Measurements from ENCODE around the gene MIA. TPM values are rescaled to one million over a fixed set of nuclear protein-coding genes. Genes with fewer than 3 reads are reported as not detected.

Gene MIA
- polyA plus RNA-seq, 3 donors from 2014 or later = not detected

DNA sequence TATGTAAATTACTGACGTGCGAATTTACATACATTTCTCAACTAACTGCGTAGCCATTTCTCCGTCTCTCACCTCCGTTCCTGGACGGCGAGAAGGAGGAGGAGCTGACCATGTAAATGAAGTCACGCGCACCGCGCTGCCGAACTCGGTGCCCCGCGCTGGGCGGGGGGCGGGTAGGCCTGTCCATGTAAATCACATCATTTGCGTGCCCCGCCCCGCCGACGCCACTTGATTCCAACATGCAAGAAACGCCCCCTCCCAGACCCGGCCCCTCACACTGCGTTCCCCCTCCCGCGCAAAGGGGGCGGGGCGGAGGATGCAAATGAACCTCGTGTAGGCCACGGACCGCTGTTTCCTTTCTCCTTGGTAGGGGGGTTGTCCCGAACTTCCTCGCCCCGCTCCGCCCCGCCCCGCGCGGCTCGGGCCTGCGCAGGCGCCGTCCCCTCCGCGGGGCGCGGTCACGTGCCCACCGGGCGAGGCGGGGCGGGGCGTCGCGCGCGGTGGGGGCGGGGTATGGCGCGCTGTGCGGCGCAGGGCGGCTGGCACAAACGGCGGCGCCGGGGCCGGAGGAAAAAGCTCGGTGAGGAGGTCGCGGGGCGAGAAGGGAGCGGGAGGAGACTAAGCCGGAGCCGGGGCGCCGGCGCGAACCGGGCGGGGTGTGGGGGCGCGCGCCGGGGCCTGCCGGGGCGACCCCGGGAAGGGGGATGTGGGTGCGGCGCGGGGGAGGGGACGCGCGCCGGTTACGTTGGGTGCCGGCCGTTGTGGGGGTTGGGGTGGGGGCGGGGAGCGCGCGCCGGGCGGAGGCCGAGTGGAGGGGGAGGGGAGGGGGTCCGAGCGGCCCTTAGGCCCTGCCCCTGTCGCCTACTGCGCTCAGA, 23.6 kb downstream of the MIA start, which contains the start of gene EGLN2:
TSS of gene EGLN2 (plus strand) at position 509 of the 875 bp plus-strand sequence. CDS start 1,382 bp downstream, outside the sequence.
- Mint-ChIP-seq H3K27ac (peak within 1 kb of the TSS; percentile 100), H3K4me1 (peaks cover 51 to 55% of the 10 kb centered on the region in 2 donors), H3K36me3 (peaks cover 0 to 15% (median 10%) of the 10 kb centered on the region in 3 donors), H3K4me3 (peak within 1 kb of the TSS; percentile 93 to 100 (median 98)), H3K27me3 (ENCODE audit: low read depth in 3 of 3) (peaks cover 10 to 34% (median 21%) of the 10 kb centered on the region in 3 donors), H3K9me3 (no peaks in the 10 kb centered on the region)
- peak; percentile 100 for DNase-seq

DNA sequence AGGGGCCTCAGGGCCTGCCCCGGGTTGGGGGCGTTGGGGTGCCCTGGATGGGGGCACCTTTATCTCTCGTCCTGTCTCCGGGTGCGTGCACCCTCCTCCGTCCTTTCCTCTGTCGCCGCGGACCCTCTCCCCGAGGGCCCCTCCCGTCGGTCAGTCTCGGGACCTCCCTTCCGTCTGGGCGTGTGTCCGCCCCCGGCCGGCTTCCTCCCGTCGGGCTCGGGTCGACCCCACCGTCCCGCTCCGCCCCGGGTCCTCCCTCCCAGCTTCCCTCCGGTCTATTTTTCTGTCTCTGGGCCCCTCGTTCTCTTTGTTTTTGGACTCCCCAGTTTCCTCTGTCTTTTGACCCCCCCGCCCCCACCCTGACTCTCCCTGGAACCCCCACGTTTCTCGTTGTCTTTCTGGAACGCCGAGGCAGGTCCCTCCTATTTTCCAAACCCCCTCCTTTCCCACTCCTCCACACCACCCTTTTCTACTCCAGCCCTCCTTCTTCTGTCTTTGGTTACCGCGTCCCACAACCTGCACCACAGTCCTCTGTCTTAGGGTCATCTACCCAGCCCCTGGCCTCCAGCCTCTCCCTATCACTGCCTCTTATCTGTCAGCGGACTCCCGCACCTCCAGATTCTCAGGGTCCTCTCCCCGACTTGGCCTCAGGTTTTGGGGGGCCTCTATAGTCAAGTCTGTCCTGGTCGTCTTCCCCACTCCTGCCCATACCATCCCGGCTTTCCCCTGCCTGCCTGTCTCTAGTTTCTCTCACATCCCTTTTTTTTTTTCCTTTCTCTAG, 24.4 kb downstream of the MIA start:
- Mint-ChIP-seq H3K27ac (peak overlapping the region; percentile 88 to 100 (median 95)), H3K4me1 (peaks cover 59 to 64% of the 10 kb centered on the region in 2 donors), H3K27me3 (ENCODE audit: low read depth in 3 of 3) (peaks cover 10 to 34% (median 21%) of the 10 kb centered on the region in 3 donors), H3K9me3 (no peaks in the 10 kb centered on the region), H3K36me3 (peaks cover 0 to 18% (median 15%) of the 10 kb centered on the region in 3 donors), H3K4me3 (peak overlapping the region; percentile 88 to 99 (median 92))
- DNase-seq = peak in 2 of 3 donors; percentile 43

DNA sequence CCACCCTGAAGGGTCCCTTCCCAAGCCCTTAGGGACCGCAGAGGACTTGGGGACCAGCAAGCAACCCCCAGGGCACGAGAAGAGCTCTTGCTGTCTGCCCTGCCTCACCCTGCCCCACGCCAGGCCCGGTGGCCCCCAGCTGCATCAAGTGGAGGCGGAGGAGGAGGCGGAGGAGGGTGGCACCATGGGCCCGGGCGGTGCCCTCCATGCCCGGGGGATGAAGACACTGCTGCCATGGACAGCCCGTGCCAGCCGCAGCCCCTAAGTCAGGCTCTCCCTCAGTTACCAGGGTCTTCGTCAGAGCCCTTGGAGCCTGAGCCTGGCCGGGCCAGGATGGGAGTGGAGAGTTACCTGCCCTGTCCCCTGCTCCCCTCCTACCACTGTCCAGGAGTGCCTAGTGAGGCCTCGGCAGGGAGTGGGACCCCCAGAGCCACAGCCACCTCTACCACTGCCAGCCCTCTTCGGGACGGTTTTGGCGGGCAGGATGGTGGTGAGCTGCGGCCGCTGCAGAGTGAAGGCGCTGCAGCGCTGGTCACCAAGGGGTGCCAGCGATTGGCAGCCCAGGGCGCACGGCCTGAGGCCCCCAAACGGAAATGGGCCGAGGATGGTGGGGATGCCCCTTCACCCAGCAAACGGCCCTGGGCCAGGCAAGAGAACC, 25.1 kb downstream of the MIA start:
- H3K27me3 Mint-ChIP-seq (ENCODE audit: low read depth in 3 of 3) = peaks cover 10 to 34% (median 23%) of the 10 kb centered on the region in 3 donors
- H3K36me3 Mint-ChIP-seq = peaks cover 0 to 18% (median 15%) of the 10 kb centered on the region in 3 donors
- DNase-seq = no peak
- peaks cover 67 to 71% of the 10 kb centered on the region in 2 donors for H3K4me1 Mint-ChIP-seq
- H3K9me3 Mint-ChIP-seq = no peaks in the 10 kb centered on the region
- H3K27ac Mint-ChIP-seq = peak overlapping the region; percentile 88 to 100 (median 95)
- H3K4me3 Mint-ChIP-seq = peak overlapping the region; percentile 88 to 99 (median 92)

DNA sequence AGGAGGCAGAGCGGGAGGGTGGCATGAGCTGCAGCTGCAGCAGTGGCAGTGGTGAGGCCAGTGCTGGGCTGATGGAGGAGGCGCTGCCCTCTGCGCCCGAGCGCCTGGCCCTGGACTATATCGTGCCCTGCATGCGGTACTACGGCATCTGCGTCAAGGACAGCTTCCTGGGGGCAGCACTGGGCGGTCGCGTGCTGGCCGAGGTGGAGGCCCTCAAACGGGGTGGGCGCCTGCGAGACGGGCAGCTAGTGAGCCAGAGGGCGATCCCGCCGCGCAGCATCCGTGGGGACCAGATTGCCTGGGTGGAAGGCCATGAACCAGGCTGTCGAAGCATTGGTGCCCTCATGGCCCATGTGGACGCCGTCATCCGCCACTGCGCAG, 25.7 kb downstream of the MIA start:
- Mint-ChIP-seq H3K27me3 (ENCODE audit: low read depth in 3 of 3) (peaks cover 10 to 34% (median 23%) of the 10 kb centered on the region in 3 donors), H3K9me3 (no peaks in the 10 kb centered on the region), H3K27ac (peak overlapping the region in 4 of 6 donors; percentile 36 to 98 (median 66)), H3K36me3 (peaks cover 0 to 18% (median 15%) of the 10 kb centered on the region in 3 donors), H3K4me1 (peaks cover 72 to 76% of the 10 kb centered on the region in 2 donors), H3K4me3 (peak overlapping the region; percentile 73 to 99 (median 88))
- no peak for DNase-seq

DNA sequence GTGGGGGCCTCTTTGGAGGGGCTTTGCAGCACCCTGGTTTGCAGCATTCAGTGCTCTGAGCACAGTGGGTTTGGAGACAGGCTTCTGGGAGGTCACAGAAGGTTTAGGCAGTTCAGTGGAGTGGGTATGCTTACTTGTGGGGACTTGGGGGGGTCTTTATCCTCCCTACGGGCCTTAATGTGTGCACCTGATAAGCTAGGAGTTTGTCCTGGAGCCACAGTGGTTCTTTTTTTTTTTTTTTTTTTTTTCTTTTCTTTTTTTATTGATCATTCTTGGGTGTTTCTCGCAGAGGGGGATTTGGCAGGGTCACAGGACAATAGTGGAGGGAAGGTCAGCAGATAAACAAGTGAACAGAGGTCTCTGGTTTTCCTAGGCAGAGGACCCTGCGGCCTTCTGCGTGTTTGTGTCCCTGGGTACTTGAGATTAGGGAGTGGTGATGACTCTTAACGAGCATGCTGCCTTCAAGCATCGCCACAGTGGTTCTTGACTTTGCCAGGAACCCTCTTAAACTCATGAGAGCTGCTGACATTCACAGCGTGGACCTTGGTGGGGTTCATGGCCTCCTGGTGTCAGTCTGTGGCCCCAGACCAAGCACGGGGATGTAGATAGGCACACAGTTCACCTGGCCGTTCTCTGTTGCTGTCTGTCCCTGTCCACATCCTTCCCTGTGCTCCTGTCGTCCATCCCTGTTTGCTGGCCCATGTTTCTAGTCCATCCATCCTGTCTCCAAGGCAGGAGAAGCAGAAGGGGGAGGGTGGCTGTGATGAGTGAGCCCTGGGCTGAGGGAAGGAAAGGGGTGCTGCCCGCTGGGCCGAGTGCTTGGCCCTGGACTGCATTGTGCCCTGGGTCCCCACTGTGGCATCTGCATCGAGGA, 26.3 kb downstream of the MIA start:
- Mint-ChIP-seq H3K27ac (peak overlapping the region; percentile 81 to 98 (median 89)), H3K4me1 (peaks cover 78 to 83% of the 10 kb centered on the region in 2 donors), H3K36me3 (peaks cover under 1 to 15% (median 15%) of the 10 kb centered on the region in 3 donors), H3K4me3 (peak overlapping the region; percentile 72 to 90 (median 76)), H3K9me3 (no peaks in the 10 kb centered on the region), H3K27me3 (ENCODE audit: low read depth in 3 of 3) (peaks cover 9 to 32% (median 26%) of the 10 kb centered on the region in 3 donors)
- DNase-seq = no peak

DNA sequence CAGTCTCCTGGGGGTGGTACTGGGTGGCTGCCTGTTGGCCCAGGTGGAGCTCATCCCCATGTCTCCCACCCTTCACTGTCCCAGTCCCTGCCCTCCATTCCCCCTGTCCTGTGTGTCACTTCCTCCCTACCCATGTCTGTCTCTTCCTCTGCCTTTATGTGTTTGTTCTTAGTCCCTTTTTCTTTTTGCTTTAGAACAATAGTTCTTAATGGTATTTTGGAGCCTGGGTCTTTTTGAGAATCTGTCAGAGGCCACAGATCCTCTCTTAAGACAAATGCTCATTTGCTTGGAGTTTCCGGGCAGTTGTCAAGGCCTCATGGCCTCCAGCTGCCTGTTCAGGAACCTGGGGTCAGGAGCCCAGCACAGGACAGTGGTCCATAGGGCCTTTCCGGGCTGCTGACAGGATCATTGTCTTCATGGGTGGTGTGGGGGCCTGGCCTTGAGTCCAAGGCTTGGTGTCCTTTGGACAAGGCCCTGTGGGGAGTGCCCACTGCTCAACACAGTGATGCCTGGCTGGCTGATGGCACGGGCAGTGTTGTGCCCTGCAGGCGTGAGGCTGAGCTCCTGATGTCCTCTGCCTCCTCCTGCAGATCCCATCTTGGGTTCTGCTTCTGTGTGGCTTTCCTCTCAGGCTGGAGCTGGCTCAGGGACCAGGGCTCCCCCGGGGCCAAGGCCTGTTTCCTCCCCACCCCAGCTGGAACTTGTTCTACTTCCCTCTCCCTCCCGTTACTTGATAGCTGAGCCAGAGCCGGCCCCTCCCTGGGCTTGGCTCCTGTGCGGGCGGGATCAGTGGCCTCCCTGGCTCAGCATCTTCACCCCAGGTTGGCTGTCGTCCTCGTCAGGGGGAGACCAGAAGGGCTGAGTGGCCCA, 27.2 kb downstream of the MIA start:
- Mint-ChIP-seq H3K9me3 (no peaks in the 10 kb centered on the region), H3K4me3 (peak overlapping the region; percentile 72 to 90 (median 79)), H3K36me3 (peaks cover 3 to 15% (median 15%) of the 10 kb centered on the region in 3 donors), H3K4me1 (peaks cover 85 to 87% of the 10 kb centered on the region in 2 donors), H3K27me3 (ENCODE audit: low read depth in 3 of 3) (peaks cover 8 to 32% (median 30%) of the 10 kb centered on the region in 3 donors), H3K27ac (peak overlapping the region; percentile 88 to 98 (median 89))
- no peak for DNase-seq

DNA sequence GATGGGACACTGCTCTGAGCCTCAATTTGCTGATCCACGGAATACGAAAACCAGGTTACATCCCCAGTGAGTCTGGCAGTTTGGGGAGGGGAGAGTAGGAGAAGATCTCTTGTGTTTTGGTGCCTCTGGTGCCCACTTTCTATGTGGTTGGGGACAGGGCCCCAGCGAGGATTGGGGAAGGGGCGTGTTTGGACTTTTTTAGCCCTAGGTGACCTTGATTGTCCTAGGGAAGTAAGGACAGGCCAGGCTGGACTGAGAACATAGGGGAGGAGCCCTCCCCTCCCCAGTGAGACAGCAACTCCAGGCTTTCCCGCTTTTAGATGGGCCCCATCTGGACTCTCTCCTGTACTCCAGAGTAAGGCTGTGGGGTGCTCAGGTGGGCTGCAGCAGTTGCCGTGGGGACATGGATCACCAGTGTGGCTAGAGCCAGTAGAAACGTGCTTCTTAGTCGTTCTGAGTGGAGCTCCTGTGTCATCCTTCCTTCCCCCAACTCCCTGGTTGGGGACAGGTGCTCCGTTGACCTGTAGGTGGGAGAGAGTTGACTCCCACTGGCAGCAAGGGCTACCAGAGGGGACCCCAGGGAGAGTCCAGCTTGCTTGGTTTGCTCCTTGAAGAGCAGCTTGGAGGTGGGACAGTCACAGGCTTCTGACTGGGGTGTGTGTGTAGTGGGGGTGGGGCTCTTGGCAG, 28.0 kb downstream of the MIA start:
- H3K9me3 Mint-ChIP-seq = no peaks in the 10 kb centered on the region
- peaks cover 3 to 15% (median 14%) of the 10 kb centered on the region in 3 donors for H3K36me3 Mint-ChIP-seq
- H3K4me1 Mint-ChIP-seq = peaks cover 81 to 85% of the 10 kb centered on the region in 2 donors
- peak overlapping the region; percentile 88 to 98 (median 90) for H3K27ac Mint-ChIP-seq
- H3K27me3 Mint-ChIP-seq (ENCODE audit: low read depth in 3 of 3) = peaks cover 9 to 29% (median 27%) of the 10 kb centered on the region in 3 donors
- H3K4me3 Mint-ChIP-seq = peak overlapping the region in 4 of 5 donors; percentile 46 to 90 (median 65)
- DNase-seq = no peak

DNA sequence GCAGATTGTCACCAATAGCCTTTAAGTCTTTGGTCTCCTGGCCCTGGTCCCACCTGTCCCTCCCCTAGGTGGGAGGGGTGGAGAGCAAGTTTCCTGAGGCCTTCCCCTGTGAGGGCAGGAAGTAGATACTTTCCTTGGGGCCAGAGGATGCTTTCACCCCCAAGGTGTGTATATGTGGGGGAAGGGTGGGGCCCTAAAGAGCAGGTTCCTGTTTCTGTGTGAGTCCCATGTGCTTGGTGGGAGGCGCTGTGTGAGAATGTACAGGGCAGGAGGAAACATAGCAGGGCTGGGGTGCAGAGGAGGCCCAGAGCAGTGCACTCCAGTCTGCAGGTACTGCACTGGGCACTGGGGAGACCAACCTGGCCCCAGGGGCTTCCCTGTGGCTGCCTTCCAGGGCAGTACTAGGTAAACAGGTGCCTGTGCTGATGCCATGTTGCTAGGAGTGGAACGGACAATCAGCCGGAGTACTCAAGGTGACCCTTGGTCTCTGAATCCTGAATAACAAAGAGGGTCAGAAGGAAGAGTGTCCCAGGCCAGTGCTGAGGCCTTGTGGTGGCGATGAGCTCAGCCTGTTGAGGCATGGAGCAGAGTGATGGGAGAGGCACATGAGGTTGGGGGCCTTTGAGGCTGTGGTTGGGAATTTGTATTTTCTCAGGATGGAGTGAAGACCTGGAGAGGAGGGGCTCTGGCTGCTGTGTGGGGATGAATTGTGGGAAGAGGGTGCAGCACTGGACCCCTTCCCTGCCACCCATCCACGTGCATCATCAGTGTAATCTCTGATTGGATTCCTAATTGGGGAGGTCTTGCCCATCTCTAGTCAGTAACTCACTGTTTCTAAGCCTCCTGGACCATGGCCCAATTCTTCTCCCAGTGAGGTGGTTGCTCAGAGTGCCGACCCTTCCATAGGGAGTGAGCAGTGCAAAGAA, 28.8 kb downstream of the MIA start:
- Mint-ChIP-seq H3K27ac (peak overlapping the region; percentile 88 to 98 (median 90)), H3K4me1 (peaks cover 77 to 89% of the 10 kb centered on the region in 2 donors), H3K27me3 (ENCODE audit: low read depth in 3 of 3) (peaks cover 8 to 22% (median 21%) of the 10 kb centered on the region in 3 donors), H3K4me3 (peak overlapping the region; percentile 33 to 63 (median 43)), H3K9me3 (no peaks in the 10 kb centered on the region), H3K36me3 (peaks cover 3 to 15% (median 10%) of the 10 kb centered on the region in 3 donors)
- DNase-seq = peak in 2 of 3 donors; percentile 28 to 30

DNA sequence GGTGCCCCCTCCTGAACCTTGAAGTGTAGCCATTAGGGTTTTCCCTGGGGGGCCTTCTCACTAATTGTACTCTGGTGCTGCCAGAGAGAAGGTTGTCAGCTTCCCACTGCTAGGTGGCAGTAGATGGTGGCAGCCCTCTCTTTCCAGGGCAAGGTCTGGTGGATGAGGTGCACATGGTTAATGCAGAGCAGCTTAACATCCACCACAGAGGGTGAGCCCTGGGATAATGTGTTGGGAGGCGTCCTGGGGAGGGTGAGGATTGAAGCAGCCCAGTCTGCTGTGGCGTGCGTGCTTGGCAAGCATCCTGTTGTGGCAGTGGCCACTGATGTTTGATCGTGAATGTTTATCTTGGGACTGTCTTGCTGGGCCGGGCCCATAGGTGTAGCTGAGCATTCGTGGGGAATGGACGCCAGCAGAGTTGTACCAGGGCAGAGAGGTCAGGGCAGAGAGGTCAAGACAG, 29.5 kb downstream of the MIA start:
- Mint-ChIP-seq H3K36me3 (peaks cover 3 to 15% (median 10%) of the 10 kb centered on the region in 3 donors), H3K27ac (peak overlapping the region; percentile 89 to 98 (median 92)), H3K4me3 (peak overlapping the region in 3 of 5 donors; percentile 7 to 33 (median 8)), H3K27me3 (ENCODE audit: low read depth in 3 of 3) (peaks cover 8 to 18% (median 17%) of the 10 kb centered on the region in 3 donors), H3K4me1 (peaks cover 77 to 92% of the 10 kb centered on the region in 2 donors), H3K9me3 (no peaks in the 10 kb centered on the region)
- DNase-seq = no peak

DNA sequence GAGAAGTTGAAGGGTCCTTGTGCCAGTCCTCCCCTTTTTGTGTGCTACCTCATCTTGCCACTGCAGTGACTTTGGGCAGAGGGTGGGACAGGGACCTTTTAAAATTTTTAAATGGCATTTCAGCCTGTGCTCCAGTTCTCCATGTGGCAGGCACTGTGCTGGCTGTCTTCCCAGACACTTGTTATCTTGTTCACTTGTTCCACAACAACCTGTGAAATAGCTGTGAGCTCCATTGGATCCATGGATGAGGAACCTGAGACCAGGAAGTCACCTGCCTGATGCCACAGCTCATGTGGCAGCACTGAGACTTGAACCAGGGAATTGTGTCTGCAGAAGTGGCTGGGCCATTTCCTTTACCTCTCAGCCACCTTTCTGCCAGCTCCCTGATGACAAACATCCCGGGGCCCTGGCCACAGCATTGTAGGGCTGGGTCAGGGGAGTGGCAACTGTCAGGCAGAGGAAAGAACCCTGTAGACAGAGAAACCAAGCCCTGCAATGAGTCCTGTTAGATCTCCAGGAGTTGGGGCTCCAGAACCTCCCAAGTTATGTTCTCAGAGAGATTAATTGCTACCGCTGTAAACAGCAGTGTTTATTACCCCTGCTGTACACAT, 30.0 kb downstream of the MIA start:
- DNase-seq = no peak
- Mint-ChIP-seq H3K27me3 (ENCODE audit: low read depth in 3 of 3) (peaks cover 8 to 14% (median 14%) of the 10 kb centered on the region in 3 donors), H3K36me3 (peaks cover 3 to 12% (median 10%) of the 10 kb centered on the region in 3 donors), H3K27ac (peak overlapping the region; percentile 87 to 98 (median 92)), H3K4me3 (no peak overlapping the region), H3K9me3 (no peaks in the 10 kb centered on the region), H3K4me1 (peaks cover 77 to 92% of the 10 kb centered on the region in 2 donors)

All from immature natural killer cell (primary cell).